Effector memory CD4-positive, alpha-beta T cell (primary cell): Measurements from ENCODE around the gene LRMDA.

Experiments used
- DNase-seq, 3 donors: peaks; one replicate each; pipeline ENCODE4 v3.0.0-alpha.2; 2020
- H3K27ac ChIP-seq: 2 replicates; pipeline ENCODE4 v1.7.0; 2013; ENCODE audit warnings: mild to moderate bottlenecking, low read length, moderate library complexity; ENCODE audit not compliant: insufficient read depth, poor library complexity, severe bottlenecking
- H3K27me3 ChIP-seq: replicated peaks from 2 replicates; pipeline ENCODE4 v1.7.0; 2013; ENCODE audit warnings: mild to moderate bottlenecking, low read length; ENCODE audit not compliant: insufficient read depth, control insufficient read depth, poor library complexity, severe bottlenecking
- H3K36me3 ChIP-seq: 2 replicates; pipeline ENCODE4 v1.7.0; 2013; ENCODE audit warnings: mild to moderate bottlenecking, low read length, moderate library complexity; ENCODE audit not compliant: control insufficient read depth, insufficient read depth
- H3K4me1 ChIP-seq: 2 replicates; pipeline ENCODE4 v1.7.0; 2013; ENCODE audit warnings: low read length, mild to moderate bottlenecking; ENCODE audit not compliant: control insufficient read depth, insufficient read depth, poor library complexity, severe bottlenecking
- H3K4me3 ChIP-seq: 2 replicates; pipeline ENCODE4 v1.7.0; 2013; ENCODE audit warnings: low read length, low read depth, mild to moderate bottlenecking; ENCODE audit not compliant: insufficient read depth, poor library complexity, severe bottlenecking
- H3K9me3 ChIP-seq: 2 replicates; pipeline ENCODE4 v1.7.0; 2013; ENCODE audit warnings: mild to moderate bottlenecking, low read length, moderate library complexity; ENCODE audit not compliant: control insufficient read depth

The LRMDA gene

DNA sequence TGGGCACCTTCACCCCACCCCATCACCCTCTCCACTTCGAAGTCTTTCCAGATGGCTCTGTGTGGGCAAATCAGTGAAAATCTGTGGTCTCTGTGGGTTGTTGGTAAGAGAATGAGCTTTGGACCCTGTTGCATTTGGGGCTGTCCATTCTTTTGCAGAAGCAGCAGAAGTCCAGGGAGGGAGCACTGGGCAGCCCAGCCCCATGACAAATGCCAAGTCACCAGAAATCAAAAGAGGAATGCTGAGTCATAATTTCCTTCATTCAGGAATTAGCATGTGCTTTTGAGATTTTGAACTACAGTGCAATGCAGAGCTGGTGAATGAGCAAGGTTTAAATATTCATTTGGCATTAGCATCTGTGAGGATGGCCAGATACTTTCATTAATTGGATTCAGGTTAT lies 556.2 kb downstream of the LRMDA start:
- Histone ChIP-seq H3K27me3 (peaks cover 3% of the 10 kb centered on the region), H3K36me3 (no peaks in the 10 kb centered on the region), H3K9me3 (no peaks in the 10 kb centered on the region), H3K4me3 (no peak overlapping the region), H3K27ac (no peak overlapping the region), H3K4me1 (no peaks in the 10 kb centered on the region)
- no peak for DNase-seq

DNA sequence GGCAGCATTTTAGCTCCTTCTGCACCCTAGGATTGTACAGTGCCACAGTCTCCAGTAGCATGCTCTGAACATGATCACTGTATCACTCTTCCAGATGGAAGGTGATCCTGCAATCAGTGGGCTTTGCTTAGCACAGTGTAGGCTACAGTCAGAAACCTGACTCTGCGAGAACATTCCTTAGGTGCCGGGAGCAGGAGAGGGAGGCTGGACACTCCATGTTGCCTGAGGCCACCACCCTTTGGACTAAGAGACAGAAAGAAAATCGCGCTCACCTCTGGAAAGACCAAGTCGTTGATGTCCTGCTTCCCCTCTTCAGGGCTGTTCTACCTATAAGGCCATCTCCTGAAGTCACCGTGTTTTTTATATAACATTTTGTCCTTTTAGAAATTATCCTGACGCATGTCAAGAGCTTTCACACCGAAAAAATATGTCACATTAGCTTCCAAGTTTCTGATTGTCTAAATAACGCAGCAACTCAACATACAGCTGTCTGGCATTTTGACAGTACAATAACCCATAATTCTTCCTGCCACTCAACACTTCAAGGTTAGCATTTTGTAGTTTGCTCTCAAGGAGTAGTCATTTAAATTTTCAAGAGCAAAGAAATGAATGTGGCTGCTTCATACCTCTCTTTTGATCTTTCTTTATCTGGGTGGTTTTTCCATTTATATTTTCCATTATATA lies 563.1 kb downstream of the LRMDA start:
- Histone ChIP-seq H3K4me1 (no peaks in the 10 kb centered on the region), H3K27me3 (peaks cover 3% of the 10 kb centered on the region)

DNA sequence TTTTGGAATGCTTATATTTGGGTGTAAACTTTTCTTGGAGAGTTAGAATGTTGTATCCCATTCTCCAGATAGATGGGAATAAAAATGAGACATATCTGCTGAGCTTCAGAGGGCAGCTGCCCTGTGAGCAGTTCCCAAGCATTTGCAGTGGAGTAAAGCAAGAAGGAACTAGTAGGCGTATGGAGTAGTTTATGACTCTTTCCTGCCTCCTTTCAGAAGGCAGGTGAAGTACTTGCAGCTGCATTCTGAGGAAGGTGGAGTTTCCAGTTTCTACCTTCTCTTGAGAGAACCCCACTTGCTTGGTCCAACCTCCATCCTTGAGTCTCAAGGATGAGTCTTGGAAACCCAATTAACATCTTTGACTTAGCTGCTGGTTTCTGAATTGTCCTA lies 563.6 kb downstream of the LRMDA start:
- Histone ChIP-seq H3K27me3 (peaks cover 3% of the 10 kb centered on the region), H3K4me3 (no peak overlapping the region), H3K4me1 (no peaks in the 10 kb centered on the region), H3K9me3 (no peaks in the 10 kb centered on the region), H3K27ac (no peak overlapping the region), H3K36me3 (no peaks in the 10 kb centered on the region)
- no peak for DNase-seq

More for the DNA sequence above, 563.1 kb downstream of the LRMDA start:
- Histone ChIP-seq H3K9me3 (no peaks in the 10 kb centered on the region), H3K36me3 (no peaks in the 10 kb centered on the region), H3K4me3 (no peak overlapping the region), H3K27ac (no peak overlapping the region)
- DNase-seq: no peak

- H3K9me3 ChIP-seq: no peaks in the 10 kb centered on the region
- H3K27me3 ChIP-seq: peaks cover 3% of the 10 kb centered on the region
- no peak overlapping the region for H3K4me3 ChIP-seq
- no peaks in the 10 kb centered on the region for H3K4me1 ChIP-seq
- no peaks in the 10 kb centered on the region for H3K36me3 ChIP-seq
- no peak overlapping the region for H3K27ac ChIP-seq
- no peak for DNase-seq
Measured at GRCh38 chr10:75995720-75996119, 564.3 kb downstream of the LRMDA start.

GRCh38 chr10:75999001-75999400 lies 567.6 kb downstream of the LRMDA start:
- Histone ChIP-seq H3K27me3 (no peaks in the 10 kb centered on the region), H3K9me3 (no peaks in the 10 kb centered on the region), H3K27ac (no peak overlapping the region), H3K4me3 (no peak overlapping the region), H3K36me3 (no peaks in the 10 kb centered on the region), H3K4me1 (no peaks in the 10 kb centered on the region)
- DNase-seq: no peak

DNA sequence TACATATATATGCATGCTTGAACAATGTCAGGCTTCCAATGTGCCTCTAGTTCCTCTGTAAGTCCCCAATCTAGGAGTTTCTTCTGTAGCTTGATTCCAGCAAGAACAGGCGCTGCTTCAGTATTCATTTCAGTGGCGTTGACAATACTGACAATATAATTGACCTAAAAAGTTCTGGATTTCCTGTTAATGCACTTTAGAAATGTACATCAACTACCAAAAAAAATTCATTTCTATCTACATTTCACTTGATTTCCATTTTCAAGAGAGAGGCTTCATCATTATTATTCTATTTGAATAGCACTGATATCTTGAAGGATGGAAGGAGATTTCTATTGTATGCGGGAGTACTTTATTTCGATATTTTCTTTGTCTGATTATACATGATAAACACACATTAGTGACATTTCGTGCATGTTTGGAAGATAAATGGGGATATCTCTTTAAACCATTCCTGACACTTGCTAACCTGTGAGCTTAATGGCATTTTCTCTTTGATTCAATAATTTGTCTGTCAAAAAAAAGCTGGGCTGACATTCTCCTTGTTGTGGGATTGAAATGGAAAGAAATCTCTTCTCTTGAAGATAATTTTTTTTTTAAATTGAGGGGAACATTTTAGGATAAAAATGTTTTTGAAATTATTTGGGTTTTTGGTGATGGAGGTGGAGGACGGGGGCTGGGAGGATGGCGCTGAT lies 568.2 kb downstream of the LRMDA start:
- H3K27me3 ChIP-seq: no peaks in the 10 kb centered on the region
- no peaks in the 10 kb centered on the region for H3K9me3 ChIP-seq
- no peaks in the 10 kb centered on the region for H3K36me3 ChIP-seq
- H3K27ac ChIP-seq: no peak overlapping the region
- no peak overlapping the region for H3K4me3 ChIP-seq
- DNase-seq: no peak
- no peaks in the 10 kb centered on the region for H3K4me1 ChIP-seq

DNA sequence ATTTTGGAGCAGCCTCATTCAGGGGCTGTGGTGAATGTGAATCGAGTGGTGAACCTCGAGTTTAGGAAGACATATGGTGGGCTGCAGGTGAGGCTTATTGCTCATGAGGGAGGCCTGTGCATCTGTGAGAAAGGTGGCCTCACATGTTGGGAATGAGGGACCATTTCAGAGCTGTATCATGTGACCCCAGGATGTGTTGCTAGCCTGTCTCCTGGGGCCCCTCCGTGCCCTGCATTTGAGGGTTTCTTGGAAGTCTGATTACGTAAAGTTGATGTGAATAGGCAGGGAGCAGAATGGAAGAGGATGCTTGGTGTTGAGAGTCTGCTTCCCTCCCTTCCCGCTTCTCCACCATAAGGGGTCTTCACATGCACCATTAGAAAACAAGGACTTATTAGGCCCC lies 569.1 kb downstream of the LRMDA start:
- Histone ChIP-seq H3K4me1 (no peaks in the 10 kb centered on the region), H3K4me3 (no peak overlapping the region), H3K9me3 (no peaks in the 10 kb centered on the region), H3K36me3 (no peaks in the 10 kb centered on the region), H3K27me3 (no peaks in the 10 kb centered on the region), H3K27ac (no peak overlapping the region)
- no peak for DNase-seq

DNA sequence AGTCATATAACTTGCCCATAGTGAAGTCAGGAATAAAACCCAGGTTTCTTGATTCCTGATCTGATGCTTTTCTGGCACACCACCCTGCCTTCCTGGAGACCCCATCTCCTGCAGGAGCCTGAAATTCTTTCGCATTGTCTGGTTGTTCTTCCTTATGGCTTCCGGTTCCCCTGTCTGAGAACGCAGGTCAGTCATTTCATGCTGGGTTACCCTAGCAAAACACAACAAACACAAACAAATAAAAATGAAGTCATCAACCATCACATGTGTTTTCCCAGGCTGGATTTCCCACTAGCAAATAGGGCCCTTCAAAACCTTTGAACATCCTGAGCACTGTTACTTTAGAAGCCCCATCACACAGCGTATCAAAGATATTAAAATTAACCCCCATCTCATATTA lies 569.6 kb downstream of the LRMDA start:
- Histone ChIP-seq H3K27me3 (no peaks in the 10 kb centered on the region), H3K36me3 (no peaks in the 10 kb centered on the region), H3K4me1 (no peaks in the 10 kb centered on the region), H3K27ac (no peak overlapping the region), H3K4me3 (no peak overlapping the region), H3K9me3 (no peaks in the 10 kb centered on the region)
- no peak for DNase-seq

- no peaks in the 10 kb centered on the region for H3K9me3 ChIP-seq
- no peaks in the 10 kb centered on the region for H3K36me3 ChIP-seq
- no peak for DNase-seq
- H3K4me3 ChIP-seq: no peak overlapping the region
- no peak overlapping the region for H3K27ac ChIP-seq
- no peaks in the 10 kb centered on the region for H3K27me3 ChIP-seq
- H3K4me1 ChIP-seq: no peaks in the 10 kb centered on the region
Measured at GRCh38 chr10:76001461-76001860, 570.0 kb downstream of the LRMDA start.

DNA sequence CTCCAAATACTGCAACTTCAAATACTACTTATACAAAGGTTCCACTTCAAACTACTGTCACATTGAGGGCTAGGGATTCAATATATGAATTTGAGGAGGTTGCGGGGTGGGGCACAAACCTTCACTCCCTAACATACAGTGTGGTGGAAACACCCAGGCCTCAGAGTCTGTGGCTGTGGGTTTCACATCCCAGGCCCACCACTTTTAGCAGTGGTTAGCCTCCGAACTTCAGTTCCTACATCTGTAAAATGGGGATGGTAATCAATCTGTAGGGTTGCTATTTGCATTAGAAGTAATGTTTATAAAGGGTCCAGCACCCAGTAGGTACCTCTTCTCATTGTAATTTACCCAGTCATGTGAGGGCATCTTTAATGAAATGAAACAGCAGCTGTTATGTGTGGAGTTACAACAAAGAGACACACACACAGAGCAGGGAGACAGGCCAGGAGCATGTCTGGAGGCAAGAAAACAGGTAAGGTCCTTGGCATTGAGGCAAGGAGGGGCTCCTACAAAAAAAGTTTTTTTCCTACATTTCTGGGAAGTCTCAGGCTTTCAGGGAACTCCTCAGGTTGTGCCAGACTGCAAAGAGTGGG lies 570.9 kb downstream of the LRMDA start:
- Histone ChIP-seq H3K27me3 (no peaks in the 10 kb centered on the region), H3K27ac (no peak overlapping the region), H3K4me1 (no peaks in the 10 kb centered on the region), H3K36me3 (no peaks in the 10 kb centered on the region), H3K9me3 (no peaks in the 10 kb centered on the region), H3K4me3 (no peak overlapping the region)
- no peak for DNase-seq
